HepG2 (cell line): ENCODE data around the gene SLC25A38.

ENCODE experiments used
- MLX ChIP-seq: IDR thresholded peaks from 2 replicates; pipeline ENCODE4 v1.6.1; 2016
- ZBED4 ChIP-seq: sonication (generic); formaldehyde crosslinking; IDR thresholded peaks from 2 replicates; pipeline ENCODE4 v1.4.0; 2020; ENCODE audit warnings: missing genetic modification reagents, borderline replicate concordance

- no peak for TF ChIP-seq ZBED4 (CRISPR knock-in tag)
- no peak for TF ChIP-seq MLX (CRISPR knock-in tag)
These were observed 26.5 kb downstream of the SLC25A38 start for GRCh38 chr3:39409514-39410136.
